Choroid plexus epithelial cell (primary cell): Measurements from ENCODE around the gene CAD.
"Not testable (repeated sequence)": the region's sequence is repeated elsewhere in the genome, so short reads cannot be mapped to it uniquely, and the experiment has no call there.

Source experiments
- DNase-seq: peaks from one replicate; pipeline ENCODE4 v3.0.0-alpha.2; 2010; ENCODE audit warnings: low read depth
- H3K4me3 ChIP-seq: 2 replicates; pipeline ENCODE4 v1.5.1; 2011; ENCODE audit warnings: low read depth, mild to moderate bottlenecking, control low read depth, low read length, moderate library complexity
- CTCF ChIP-seq: conservative IDR thresholded peaks from 2 replicates; pipeline ENCODE4 v1.5.1; 2011; ENCODE audit warnings: low read depth, mild to moderate bottlenecking, control low read depth, inconsistent platforms, low read length, moderate library complexity

The CAD gene

GRCh38 chr2:27186613-27187345 is 30.4 kb upstream of the CAD start:
- no peak overlapping the region for H3K4me3 ChIP-seq
- no peak for TF ChIP-seq CTCF
- no peak for DNase-seq

GRCh38 chr2:27189989-27190388 is 27.2 kb upstream of the CAD start:
- no peak overlapping the region for H3K4me3 ChIP-seq
- no peak for TF ChIP-seq CTCF
- DNase-seq: no peak

- DNase-seq: peak; percentile 87
- no peak overlapping the region for H3K4me3 ChIP-seq
- peak; percentile 89 for TF ChIP-seq CTCF
These were observed 25.9 kb upstream of the CAD start for GRCh38 chr2:27191070-27191829.

GRCh38 chr2:27194538-27195354 is 22.4 kb upstream of the CAD start:
- peak; percentile 72 for DNase-seq
- H3K4me3 ChIP-seq: no peak overlapping the region
- TF ChIP-seq CTCF: no peak

GRCh38 chr2:27195799-27196198 is 21.4 kb upstream of the CAD start:
- not testable (repeated sequence) for H3K4me3 ChIP-seq, DNase-seq

GRCh38 chr2:27198068-27198467 is 19.1 kb upstream of the CAD start:
- H3K4me3 ChIP-seq, DNase-seq: not testable (repeated sequence)

GRCh38 chr2:27198627-27199026 is 18.5 kb upstream of the CAD start:
- no peak for TF ChIP-seq CTCF
- no peak for DNase-seq
- no peak overlapping the region for H3K4me3 ChIP-seq
